GM21423 (cell line): ENCODE data around the gene GTF2H2.
"Not testable (repeated sequence)": the region's sequence is repeated elsewhere in the genome, so short reads cannot be mapped to it uniquely, and the experiment has no call there.

Experiments
- ATAC-seq: cut with Tn5 transposase; IDR thresholded peaks from one replicate; pipeline ENCODE4 v1.9.1; 2021; ENCODE audit warnings: mild to moderate bottlenecking, moderate library complexity; ENCODE audit not compliant: unreplicated experiment

The GTF2H2 gene

GRCh38 chr5:71067262-71067928, at the start of gene GTF2H2:
TSS of gene GTF2H2 (minus strand) at chr5:71067676. CDS start at chr5:71062763, 4,913 bp downstream.
- ATAC-seq: peak; percentile 99

- ATAC-seq: not testable (repeated sequence)
Measured at GRCh38 chr5:71109730-71110275, 42.3 kb upstream of the GTF2H2 start.

- ATAC-seq: not testable (repeated sequence)
Measured at GRCh38 chr5:71099996-71100395, 32.5 kb upstream of the GTF2H2 start.

GRCh38 chr5:71097930-71098203, 30.4 kb upstream of the GTF2H2 start:
- not testable (repeated sequence) for ATAC-seq

GRCh38 chr5:71097173-71097929, 29.9 kb upstream of the GTF2H2 start:
- not testable (repeated sequence) for ATAC-seq

GRCh38 chr5:71089773-71090172, 22.3 kb upstream of the GTF2H2 start:
- not testable (repeated sequence) for ATAC-seq

GRCh38 chr5:71088754-71089153, 21.3 kb upstream of the GTF2H2 start:
- not testable (repeated sequence) for ATAC-seq

GRCh38 chr5:71086145-71086544, 18.7 kb upstream of the GTF2H2 start:
- not testable (repeated sequence) for ATAC-seq

- ATAC-seq: not testable (repeated sequence)
Measured at GRCh38 chr5:71084280-71085063, 17.0 kb upstream of the GTF2H2 start.

- not testable (repeated sequence) for ATAC-seq
Measured at GRCh38 chr5:71082898-71083297, 15.4 kb upstream of the GTF2H2 start.

- not testable (repeated sequence) for ATAC-seq
Measured at GRCh38 chr5:71082340-71082739, 14.9 kb upstream of the GTF2H2 start.

- not testable (repeated sequence) for ATAC-seq
Measured at GRCh38 chr5:71061322-71061721, 6.2 kb downstream of the GTF2H2 start.

- ATAC-seq: not testable (repeated sequence)
Measured at GRCh38 chr5:71059426-71059825, 8.1 kb downstream of the GTF2H2 start.

- ATAC-seq: not testable (repeated sequence)
Measured at GRCh38 chr5:71044808-71045207, 22.7 kb downstream of the GTF2H2 start.

- ATAC-seq: not testable (repeated sequence)
Measured at GRCh38 chr5:71044128-71044527, 23.3 kb downstream of the GTF2H2 start.

GRCh38 chr5:71031046-71031776, 36.3 kb downstream of the GTF2H2 start:
- not testable (repeated sequence) for ATAC-seq

GRCh38 chr5:71025289-71025953, 42.1 kb downstream of the GTF2H2 start, which contains the start of gene NAIP:
TSS of gene NAIP (minus strand) at chr5:71025339. CDS start at chr5:71012915, 12,424 bp downstream.
- ATAC-seq: not testable (repeated sequence)

GRCh38 chr5:71020643-71021042, 46.8 kb downstream of the GTF2H2 start:
- ATAC-seq: not testable (repeated sequence)

GRCh38 chr5:71018376-71019005, 49.0 kb downstream of the GTF2H2 start:
- ATAC-seq: not testable (repeated sequence)
